A204.1 (cell line): ENCODE measurements around the gene PROC.
"Not testable (repeated sequence)": the region's sequence is repeated elsewhere in the genome, so short reads cannot be mapped to it uniquely, and the experiment has no call there.

ENCODE experiments used
- FAIRE-seq: peaks from 2 replicates; lab custom pipeline; 2012; peaks lifted over from hg19 to GRCh38; lab: Jason Lieb, UNC

Gene PROC

GRCh38 chr2:127397568-127398238, 20.5 kb upstream of the PROC start:
- no peak for FAIRE-seq

GRCh38 chr2:127398239-127398590, 20.0 kb upstream of the PROC start:
- FAIRE-seq, result no peak

GRCh38 chr2:127400533-127400896, 17.7 kb upstream of the PROC start:
- no peak for FAIRE-seq

GRCh38 chr2:127400897-127401756, 17.1 kb upstream of the PROC start:
- FAIRE-seq, result no peak

DNA sequence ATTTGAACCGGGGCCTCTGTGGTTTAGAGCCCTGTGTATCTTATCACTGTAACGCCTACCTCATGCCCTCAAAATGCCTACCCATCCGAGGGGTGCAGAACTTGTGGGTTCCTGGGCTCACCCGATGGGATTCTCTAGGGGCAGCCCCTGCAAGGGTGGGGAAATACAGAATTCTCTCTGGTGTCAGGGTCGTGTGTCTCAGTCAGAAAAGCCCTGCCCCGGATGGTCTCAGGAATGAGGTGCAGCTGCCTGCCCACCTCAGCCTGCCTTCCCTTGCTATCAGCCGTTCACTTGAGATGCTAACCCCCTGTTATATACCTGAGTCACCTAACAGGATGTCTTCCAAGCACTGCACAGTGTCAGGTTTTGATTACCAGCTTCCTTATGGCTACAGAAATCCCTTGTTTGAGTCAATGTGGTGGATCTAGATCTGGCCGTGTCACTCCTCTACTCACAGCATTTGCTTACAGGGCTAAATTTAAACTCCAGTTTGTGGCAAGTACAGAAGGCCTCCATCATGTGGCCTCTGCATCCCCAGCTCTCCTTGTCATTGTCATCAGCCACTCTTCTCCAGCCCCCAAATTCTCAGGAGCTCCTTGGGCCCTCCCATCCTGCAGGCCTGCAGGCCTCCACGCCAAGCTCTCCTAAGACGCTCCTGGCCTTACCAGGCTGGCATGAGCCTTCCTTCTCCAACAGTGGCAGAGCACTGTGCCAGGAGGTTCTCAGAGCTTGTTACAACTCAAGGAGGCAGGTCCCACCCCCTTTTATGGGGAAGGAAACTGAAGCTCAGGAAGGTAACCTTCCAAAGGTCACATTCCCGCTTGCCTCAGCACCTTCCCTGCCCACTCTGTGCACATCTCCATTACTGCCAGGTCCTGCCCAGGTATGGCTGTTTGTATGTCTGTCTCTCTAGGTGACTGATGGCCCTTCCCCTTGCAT, 16.2 kb upstream of the PROC start:
- FAIRE-seq, result no peak

- FAIRE-seq, result no peak
Observed at GRCh38 chr2:127403460-127403859, 14.8 kb upstream of the PROC start.

GRCh38 chr2:127404466-127405254, 13.6 kb upstream of the PROC start:
- no peak for FAIRE-seq

DNA sequence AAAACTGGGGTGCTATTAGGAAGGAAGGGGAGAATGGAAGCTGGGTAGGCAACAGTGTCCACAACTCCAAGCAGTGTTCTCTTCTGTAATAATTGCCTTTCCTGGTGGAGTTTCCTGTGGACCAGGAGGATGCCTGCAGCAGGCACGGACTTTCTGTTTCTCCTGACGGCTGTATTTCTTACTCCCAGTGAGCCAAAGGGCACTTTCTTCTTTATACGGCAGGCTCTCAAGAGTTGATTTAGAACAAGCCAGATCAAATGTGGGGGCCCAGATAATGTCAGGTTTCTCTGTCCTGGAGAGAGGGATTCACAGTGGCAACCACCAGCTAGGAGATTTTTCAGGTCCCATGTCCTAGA, 13.0 kb upstream of the PROC start:
- no peak for FAIRE-seq

- no peak for FAIRE-seq
Observed at GRCh38 chr2:127406454-127406853, 11.8 kb upstream of the PROC start.

DNA sequence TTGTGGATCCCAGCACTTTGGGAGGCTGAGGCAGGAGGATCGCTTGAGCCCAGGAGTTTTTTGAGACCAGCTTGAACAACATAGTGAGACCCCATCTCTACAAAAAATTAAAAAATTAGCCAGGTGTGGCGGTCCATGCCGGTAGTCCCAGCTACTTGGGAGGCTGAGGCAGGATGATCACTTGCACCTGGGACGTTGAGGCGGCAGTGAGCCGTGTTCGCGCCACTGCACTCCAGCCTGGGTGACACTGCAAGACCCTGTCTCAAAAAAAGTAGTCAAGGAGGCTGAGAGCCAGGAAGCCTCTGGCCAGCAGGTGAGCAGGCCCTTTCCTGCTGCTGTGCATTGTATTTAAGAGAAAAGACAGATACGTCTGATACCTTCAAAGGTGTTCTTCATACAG, 11.1 kb upstream of the PROC start:
- FAIRE-seq, result no peak

GRCh38 chr2:127407661-127408003, 10.6 kb upstream of the PROC start:
- FAIRE-seq, result no peak

DNA sequence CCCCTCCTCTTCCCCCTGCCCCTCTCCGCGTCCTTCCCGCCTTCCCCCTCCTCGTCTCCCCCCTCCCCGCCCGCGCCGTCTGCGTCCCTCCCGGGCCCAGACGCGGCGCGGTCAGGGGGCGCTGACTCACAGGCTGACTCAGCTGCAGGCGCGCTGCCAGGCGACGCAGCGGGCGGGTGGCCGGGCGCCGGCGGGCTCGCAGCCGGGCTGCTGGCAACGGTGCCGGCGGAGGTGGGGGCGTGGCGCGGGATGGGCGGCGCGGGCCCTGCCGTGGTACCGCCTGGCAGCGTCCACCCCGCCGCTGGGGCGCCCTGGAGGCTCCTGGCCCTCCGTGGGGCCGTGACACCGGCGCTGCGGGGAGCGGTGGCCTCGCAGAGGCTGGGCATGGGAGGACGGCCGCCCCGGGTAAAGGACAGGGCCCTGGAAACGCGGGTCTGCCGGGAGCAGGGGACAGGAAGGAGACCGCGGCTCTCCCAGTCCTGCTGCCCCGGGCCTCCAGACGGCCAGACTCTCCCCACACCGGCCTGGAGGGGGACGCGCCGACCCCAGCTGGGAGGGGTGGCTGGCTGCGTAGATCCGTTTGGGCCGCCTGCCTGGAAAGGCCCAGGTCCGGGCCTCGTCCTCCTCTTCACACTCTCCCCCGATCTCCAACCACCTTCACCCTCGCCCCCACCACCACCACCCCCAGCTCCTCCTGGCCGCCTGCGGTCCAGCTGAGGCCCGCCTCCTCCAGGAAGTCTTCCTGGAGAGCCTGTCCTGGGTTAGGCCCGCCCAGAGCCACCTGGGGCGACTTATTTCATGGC, 10.0 kb upstream of the PROC start:
- no peak for FAIRE-seq

GRCh38 chr2:127408807-127409099, 9.5 kb upstream of the PROC start:
- no peak for FAIRE-seq

GRCh38 chr2:127409716-127410115, 8.5 kb upstream of the PROC start:
- not testable (repeated sequence) for FAIRE-seq

DNA sequence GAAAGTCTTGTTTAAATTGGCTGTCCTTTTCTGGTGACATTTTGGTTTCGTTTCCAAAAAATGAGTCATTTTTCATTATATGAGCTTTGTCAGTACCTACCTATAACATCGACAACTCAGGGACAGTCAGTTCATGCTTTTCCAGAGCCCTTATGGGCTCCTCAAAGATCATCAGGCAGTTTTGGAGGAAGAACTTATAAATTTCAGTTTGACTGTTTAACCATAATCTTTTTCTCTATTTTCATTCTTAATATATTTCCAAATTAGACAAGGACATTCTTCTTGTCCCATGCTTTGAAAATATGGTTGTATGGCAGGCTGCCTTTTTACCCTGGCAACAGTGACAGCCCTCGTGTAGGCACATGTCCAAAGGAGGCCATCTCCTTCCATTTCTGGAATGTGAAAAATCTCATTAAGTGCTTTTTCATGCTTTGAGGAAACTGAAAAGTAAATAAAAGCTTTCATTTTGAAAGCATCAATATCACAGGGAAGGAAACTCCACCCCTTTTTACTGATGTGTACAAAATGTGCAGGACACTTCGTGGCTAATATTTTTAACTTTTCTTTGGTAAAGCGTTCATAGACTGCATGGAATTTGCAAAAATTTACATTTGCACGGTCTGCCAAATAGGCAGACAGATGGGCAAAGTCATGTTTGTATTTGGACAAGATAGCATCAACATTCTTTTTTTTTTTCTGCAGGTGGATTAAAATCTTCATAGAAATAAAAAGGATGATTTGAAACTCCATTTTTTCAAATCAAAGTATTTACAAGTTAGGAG, 7.2 kb upstream of the PROC start:
- no peak for FAIRE-seq

- no peak for FAIRE-seq
Observed at GRCh38 chr2:127411653-127412369, 6.4 kb upstream of the PROC start.

- FAIRE-seq, result no peak
Observed at GRCh38 chr2:127413200-127413599, 5.0 kb upstream of the PROC start.

DNA sequence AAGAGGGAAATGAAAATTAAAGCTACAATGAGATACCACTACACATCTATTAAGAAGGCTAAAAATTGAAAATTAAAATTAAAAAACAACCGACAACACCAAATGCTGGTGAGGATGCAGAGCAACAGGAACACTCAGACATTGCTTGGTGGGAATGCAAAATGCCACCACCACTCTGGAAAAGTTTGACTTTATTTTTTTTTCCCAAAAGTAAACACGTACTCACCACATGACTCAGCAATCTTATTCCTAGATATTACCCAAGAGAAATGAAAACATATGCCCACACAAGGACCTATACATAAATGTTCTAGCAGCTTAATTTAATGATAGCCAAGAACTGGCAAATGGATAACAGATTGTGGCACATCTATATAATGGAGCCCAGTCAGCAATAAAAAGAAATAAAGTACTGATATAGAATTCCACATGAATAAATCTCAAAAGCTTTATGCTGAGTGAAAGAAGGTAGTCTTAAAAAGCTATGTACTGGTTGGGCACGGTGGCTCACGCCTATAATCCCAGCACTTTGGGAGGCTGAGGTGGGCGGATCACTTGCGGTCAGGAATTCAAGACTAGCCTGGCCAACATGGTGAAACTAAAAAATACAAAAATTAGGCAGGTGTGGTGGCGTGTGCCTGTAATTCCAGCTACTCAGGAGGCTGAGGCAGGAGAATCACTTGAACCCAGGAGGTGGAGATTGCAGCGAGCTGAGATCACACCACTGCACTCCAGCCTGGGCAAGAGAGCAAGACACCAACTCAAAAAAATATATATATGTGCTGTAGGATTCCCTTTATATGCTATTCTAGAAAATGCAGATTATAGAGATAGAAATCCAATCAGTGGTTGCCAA, 4.2 kb upstream of the PROC start:
- FAIRE-seq, result no peak
